ENCODE data around the gene FAM50B.

Gene FAM50B

DNA sequence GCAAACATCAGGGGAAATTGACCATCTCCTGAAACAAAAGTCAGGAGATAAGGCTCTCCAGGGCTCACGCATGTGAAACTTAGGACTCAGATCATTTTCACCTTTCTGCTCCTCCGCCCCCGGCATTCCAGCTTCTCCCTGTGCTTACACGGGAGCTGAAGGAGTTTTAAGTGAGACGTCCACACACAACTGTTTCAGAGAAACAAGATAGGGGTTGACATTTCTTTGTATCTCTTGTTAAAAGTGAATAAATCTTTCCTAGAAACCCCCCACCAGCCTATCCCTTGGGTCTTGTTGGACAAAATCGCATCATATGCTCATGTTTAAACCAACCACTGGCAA lies 46.1 kb downstream of the FAM50B start:
- no peak for DNase-seq (ENCODE audit: low read depth)

DNA sequence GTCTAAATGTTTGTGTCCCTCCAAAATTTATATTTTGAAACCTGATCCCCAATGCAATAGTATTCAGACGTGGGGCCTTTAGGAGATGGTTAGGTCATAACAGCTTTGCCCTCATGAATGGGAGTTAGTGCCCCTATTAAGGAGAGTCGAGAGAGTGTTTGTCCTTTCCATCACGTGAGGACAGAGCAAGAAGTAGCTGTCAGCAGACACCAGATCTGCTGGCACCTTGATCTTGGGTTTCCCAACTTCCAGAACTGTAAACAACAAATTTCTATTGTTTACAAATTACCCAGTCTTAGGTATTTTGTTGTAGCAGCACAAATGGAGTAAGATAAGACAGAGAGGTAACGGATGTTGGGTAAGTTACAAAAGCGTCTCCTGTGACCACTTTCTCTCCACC lies 46.6 kb downstream of the FAM50B start:
- DNase-seq (ENCODE audit: low read depth): no peak

DNA sequence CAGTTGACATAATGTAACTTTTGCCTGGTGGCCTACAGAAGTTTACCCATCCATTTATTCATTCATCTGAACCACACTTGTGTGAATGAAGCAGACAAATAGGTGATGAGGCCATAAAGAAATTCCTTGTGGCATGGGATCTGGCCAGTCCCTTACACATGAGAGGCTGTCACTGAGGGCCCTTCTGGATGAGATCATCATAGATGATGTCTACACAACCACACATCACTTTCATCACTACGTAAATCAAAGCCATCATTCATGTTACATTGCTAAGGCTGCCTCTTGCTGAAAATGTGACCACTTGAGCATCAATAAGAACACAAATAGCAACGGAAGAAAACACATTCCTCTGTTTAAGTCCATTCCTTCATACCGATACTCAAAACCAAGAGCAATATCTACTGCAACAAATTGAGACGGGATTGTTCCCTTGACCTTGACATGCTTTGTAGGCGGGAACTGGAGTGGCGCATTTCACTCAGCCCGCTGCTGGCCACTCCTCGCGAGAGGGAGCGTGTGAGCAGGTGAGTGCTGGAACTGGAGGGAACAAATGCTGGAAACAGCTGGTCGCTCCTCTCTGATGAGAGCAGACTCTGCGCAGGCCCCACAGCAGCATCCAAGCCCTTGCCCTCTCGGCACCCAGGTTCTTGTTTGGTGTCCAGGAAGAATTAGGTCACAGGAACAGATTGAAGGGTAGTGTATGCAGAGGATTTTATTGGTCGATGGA lies 49.3 kb downstream of the FAM50B start:
- no peak for DNase-seq (ENCODE audit: low read depth)

DNA sequence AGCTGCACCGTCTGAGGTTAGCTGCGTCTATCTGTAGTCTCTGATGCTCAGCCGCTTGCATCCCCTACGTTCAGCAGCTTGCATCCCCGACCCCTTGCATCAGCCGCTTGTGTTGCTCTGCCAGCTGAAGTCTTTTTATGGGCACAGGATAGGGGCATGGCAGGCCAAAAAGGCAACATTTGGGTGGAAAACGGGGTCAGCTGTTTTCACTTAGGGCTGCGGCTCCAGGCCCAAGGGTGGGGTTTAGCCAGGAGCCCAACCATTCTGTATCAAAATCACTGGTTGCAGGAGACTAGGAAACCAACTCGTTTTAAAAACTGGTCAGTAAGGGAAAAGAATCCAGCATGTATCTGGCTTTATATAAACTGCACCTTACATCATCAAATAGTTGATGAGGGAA lies 49.9 kb downstream of the FAM50B start:
- no peak for DNase-seq (ENCODE audit: low read depth)

DNA sequence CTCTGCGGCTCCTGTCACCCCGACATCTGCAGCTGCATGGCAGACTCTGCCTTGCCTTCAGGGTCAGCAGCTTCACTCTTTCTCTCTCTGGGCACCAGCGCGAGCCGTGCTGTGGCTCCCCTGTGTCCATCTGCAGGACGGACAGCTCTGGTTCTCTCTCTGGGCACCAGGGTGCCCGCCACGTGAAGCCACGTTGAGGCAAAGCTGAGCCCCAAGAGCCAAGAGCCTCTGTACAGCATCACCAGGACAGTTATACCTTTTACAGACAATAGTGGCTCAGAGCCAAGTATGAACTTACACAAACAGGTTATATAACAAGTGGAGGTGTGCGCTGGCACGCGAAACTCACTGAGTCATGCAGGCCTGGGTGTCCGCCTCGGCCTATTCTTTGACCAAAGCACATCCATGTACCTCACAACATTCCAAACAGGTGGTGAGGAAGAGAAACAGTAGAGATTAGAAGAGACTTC lies 50.8 kb downstream of the FAM50B start:
- DNase-seq (ENCODE audit: low read depth): no peak

Measured in stimulated activated CD8-positive, alpha-beta memory T cell treated with anti-CD3 and anti-CD28 coated beads, Interleukin-12 subunit alpha, Interleukin-12 subunit beta, amount 100 ng/mL, for 4 hours (primary cell).